GM23248 (cell line): ENCODE results near the gene ZFHX2.

Experiments used
- EZH2 ChIP-seq: fragments of 200-600 bp; sonication (generic); IDR thresholded peaks from 2 replicates; pipeline ENCODE4 v1.6.1; 2018; ENCODE audit warnings: antibody characterized with exemption, mild to moderate bottlenecking; ENCODE audit not compliant: insufficient read depth, poor library complexity, severe bottlenecking
- EZH2phosphoT487 ChIP-seq: fragments of 200-600 bp; sonication (generic); IDR thresholded peaks from 2 replicates; pipeline ENCODE4 v1.6.1; 2018; ENCODE audit warnings: antibody characterized with exemption, moderate library complexity, mild to moderate bottlenecking, low read depth; ENCODE audit not compliant: insufficient read depth

GRCh38 chr14:23533652-23534435, 17.7 kb downstream of the ZFHX2 start:
- TF ChIP-seq EZH2phosphoT487 (no peak), EZH2 (no peak)
